ENCODE data around the gene DAGLB. TPM values are rescaled to one million over a fixed set of nuclear protein-coding genes. Genes with fewer than 3 reads are reported as not detected.

Gene DAGLB
- total RNA-seq, 1 donor from 2014 or later, result 30.0 TPM

DNA sequence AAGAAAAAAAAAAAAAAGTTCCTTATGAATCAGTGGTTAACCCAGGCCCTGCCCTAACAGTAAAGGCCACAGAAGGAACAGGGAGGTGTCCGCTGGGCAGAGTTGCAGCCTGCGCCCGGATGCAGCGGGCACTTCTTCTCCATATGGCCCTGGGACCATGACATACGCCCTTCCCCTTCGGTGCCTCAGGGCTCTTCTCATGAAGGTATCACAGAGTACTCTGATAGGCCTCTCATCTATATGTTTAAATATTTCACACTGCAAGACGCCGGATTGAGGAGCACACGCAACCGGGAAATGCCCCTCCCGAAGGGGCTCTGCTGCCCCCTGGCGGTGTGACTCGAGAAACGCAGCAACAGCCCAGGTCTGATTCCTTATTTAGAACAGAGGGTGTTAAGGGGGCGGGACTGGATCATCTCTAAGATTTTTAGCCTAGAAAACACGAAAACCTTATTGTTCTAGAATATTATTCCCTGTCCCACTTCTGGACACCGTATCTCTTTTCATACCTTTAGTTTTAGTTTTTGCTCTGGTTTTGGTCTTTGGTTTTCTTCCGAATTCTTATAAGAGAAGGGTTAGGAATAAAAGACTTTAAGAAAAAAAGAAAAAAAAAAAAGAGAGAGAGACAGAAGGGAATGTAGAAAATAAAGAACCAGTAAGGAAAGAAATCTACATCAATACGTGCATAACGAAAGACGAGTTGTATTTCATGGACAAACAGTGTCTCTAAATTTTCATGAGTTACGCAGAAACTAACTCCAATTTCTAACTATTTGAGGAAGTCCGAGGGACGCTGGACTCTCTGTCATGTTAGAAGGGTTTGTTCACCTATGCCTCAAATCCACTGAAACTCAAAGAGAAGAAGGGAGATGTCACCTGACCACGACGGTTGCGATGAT is 12.0 kb downstream of the DAGLB start:
- peak overlapping the region; percentile 39 for H3K4me3 Mint-ChIP-seq (ENCODE audit: unreplicated experiment)
- peaks cover 37% of the 10 kb centered on the region for H3K4me1 Mint-ChIP-seq (ENCODE audit: low read depth)
- DNase-seq (ENCODE audit: low spot score), result no peak
- peaks cover 13% of the 10 kb centered on the region for H3K36me3 Mint-ChIP-seq (ENCODE audit: low read depth)
- TF ChIP-seq, protein P1, sequence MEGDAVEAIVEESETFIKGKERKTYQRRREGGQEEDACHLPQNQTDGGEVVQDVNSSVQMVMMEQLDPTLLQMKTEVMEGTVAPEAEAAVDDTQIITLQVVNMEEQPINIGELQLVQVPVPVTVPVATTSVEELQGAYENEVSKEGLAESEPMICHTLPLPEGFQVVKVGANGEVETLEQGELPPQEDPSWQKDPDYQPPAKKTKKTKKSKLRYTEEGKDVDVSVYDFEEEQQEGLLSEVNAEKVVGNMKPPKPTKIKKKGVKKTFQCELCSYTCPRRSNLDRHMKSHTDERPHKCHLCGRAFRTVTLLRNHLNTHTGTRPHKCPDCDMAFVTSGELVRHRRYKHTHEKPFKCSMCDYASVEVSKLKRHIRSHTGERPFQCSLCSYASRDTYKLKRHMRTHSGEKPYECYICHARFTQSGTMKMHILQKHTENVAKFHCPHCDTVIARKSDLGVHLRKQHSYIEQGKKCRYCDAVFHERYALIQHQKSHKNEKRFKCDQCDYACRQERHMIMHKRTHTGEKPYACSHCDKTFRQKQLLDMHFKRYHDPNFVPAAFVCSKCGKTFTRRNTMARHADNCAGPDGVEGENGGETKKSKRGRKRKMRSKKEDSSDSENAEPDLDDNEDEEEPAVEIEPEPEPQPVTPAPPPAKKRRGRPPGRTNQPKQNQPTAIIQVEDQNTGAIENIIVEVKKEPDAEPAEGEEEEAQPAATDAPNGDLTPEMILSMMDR (IDR thresholded peaks at IDR 0.05), result peak; percentile 99
- H3K27me3 Mint-ChIP-seq (ENCODE audit: low read depth), result no peaks in the 10 kb centered on the region
- no peaks in the 10 kb centered on the region for H3K9me3 Mint-ChIP-seq (ENCODE audit: low read depth)
- H3K27ac Mint-ChIP-seq (ENCODE audit: unreplicated experiment), result peak overlapping the region; percentile 89

DNA sequence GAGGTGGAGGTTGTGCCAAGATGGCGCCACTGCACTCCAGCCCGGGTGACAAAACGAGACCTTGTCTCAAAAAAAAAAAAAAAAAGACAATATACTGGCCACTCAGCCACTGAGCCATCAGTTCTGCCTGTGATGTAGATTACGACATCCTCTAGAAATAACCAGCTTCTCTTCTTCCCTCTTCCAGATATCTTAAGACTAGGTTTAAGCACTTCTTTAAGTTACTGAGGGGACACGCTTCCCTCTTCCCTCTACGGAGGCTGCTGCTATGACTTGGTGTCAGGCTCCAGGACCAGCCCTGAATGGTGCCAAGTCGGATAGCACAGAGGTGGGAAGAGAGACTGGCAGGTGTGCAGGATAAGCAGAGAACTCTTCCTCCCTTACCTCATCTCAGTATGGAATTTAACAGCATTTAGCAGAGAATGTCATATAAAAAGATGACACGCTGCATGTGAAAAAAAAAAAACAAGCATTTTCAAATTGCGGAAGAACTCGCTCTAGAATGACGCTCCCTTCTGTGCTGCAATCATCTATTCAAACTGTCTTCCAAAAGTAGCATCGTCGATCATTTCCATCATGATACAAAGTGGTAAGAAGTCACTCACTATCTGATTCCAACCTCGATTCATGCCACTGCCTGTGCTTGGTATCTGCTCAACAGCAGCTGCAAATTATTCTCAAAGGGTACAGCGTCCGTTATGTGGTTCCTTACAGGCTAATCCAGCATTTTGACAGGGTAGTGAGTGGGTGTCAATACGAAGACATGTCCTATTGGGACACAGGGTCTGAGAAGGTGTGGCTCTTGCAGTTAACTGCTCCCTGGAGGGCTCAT is 13.8 kb downstream of the DAGLB start:
- Mint-ChIP-seq H3K4me1 (ENCODE audit: low read depth) (peaks cover 45% of the 10 kb centered on the region), H3K36me3 (ENCODE audit: low read depth) (peaks cover 14% of the 10 kb centered on the region)
- TF ChIP-seq, protein P1 (IDR thresholded peaks at IDR 0.05), result no peak

GRCh38 chr7:6432781-6433180 is 15.0 kb downstream of the DAGLB start:
- Mint-ChIP-seq H3K27me3 (ENCODE audit: low read depth) (no peaks in the 10 kb centered on the region), H3K4me3 (ENCODE audit: unreplicated experiment) (no peak overlapping the region), H3K4me1 (ENCODE audit: low read depth) (peaks cover 43% of the 10 kb centered on the region), H3K27ac (ENCODE audit: unreplicated experiment) (peak overlapping the region; percentile 80), H3K9me3 (ENCODE audit: low read depth) (no peaks in the 10 kb centered on the region), H3K36me3 (ENCODE audit: low read depth) (peaks cover 14% of the 10 kb centered on the region)
- no peak for DNase-seq (ENCODE audit: low spot score)
- TF ChIP-seq, protein P1 (IDR thresholded peaks at IDR 0.05), result no peak

More for the DNA sequence above, 13.8 kb downstream of the DAGLB start:
- DNase-seq (ENCODE audit: low spot score), result no peak
- Mint-ChIP-seq H3K27me3 (ENCODE audit: low read depth) (no peaks in the 10 kb centered on the region), H3K4me3 (ENCODE audit: unreplicated experiment) (no peak overlapping the region), H3K9me3 (ENCODE audit: low read depth) (no peaks in the 10 kb centered on the region), H3K27ac (ENCODE audit: unreplicated experiment) (peak overlapping the region; percentile 80)

GRCh38 chr7:6430974-6431373 is 16.8 kb downstream of the DAGLB start:
- DNase-seq (ENCODE audit: low spot score), result no peak
- H3K36me3 Mint-ChIP-seq (ENCODE audit: low read depth), result peaks cover 19% of the 10 kb centered on the region
- no peaks in the 10 kb centered on the region for H3K27me3 Mint-ChIP-seq (ENCODE audit: low read depth)
- peak overlapping the region; percentile 87 for H3K27ac Mint-ChIP-seq (ENCODE audit: unreplicated experiment)
- H3K4me1 Mint-ChIP-seq (ENCODE audit: low read depth), result peaks cover 39% of the 10 kb centered on the region
- H3K9me3 Mint-ChIP-seq (ENCODE audit: low read depth), result no peaks in the 10 kb centered on the region
- no peak overlapping the region for H3K4me3 Mint-ChIP-seq (ENCODE audit: unreplicated experiment)
- TF ChIP-seq, protein P1 (IDR thresholded peaks at IDR 0.05), result no peak

DNA sequence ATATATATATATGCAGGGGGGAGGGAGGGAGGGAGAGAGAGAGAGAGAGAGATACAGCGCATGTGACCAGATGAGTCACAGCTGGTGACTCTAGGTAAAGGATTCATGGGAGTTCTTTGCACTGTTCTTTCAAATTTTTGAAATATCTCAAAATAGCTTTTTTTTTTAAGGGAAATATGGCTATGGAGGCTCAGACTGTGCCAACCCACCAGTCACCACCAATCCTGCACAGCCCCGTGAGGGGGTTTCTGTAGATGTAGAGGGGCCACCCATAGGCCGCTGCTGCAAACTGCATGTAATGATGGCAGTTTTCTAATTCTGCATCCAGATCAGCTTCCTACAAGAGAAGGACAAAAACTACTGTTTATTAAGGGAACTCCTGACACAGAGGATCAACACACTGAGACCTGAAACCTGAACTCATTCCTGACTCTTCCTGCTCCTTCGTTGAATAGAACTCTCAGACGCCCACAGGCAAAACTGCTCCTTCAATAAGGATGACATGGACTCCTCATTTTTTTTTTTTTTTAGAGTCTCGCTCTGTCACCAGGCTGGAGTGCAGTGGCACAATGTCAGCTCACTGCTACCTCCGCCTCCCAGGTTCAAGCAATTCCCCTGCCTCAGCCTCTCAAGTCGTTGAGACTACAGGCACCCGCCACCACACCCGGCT is 17.3 kb downstream of the DAGLB start:
- TF ChIP-seq, protein P1 (IDR thresholded peaks at IDR 0.05), result peak; percentile 71
- Mint-ChIP-seq H3K4me3 (ENCODE audit: unreplicated experiment) (no peak overlapping the region), H3K36me3 (ENCODE audit: low read depth) (peaks cover 22% of the 10 kb centered on the region), H3K27me3 (ENCODE audit: low read depth) (no peaks in the 10 kb centered on the region), H3K9me3 (ENCODE audit: low read depth) (no peaks in the 10 kb centered on the region), H3K27ac (ENCODE audit: unreplicated experiment) (peak overlapping the region; percentile 87), H3K4me1 (ENCODE audit: low read depth) (peaks cover 33% of the 10 kb centered on the region)
- DNase-seq (ENCODE audit: low spot score), result no peak

Data from chondrocyte (in vitro differentiated cells).